ENCODE data around the gene GAS2. TPM values are rescaled to one million over a fixed set of nuclear protein-coding genes. Genes with fewer than 3 reads are reported as not detected.

The GAS2 gene
- polyA plus RNA-seq, 1 donor from 2014 or later, result 3.4 TPM

DNA sequence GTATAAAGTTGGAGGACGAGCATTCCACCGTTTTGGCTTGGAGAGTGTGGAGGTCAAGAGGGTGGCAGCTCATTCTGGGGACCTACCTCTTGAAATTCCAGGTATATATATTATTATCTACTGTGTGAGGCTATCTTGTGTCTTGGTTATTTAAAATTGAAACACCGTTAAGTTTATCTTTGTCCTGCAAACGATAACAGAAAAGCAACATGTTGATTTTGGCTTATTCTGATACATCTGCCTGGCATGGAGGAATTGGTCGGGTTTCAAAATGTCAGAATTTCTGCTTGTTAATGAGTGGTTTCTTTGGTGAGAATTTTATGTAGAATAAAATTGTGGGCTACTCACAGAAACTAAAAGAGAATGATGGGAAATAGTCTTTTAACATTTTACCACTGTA lies 108.8 kb downstream of the GAS2 start:
- Mint-ChIP-seq H3K9me3 (no peaks in the 10 kb centered on the region), H3K27ac (no peak overlapping the region), H3K4me1 (no peaks in the 10 kb centered on the region), H3K4me3 (no peak overlapping the region), H3K27me3 (no peaks in the 10 kb centered on the region), H3K36me3 (peaks cover 2% of the 10 kb centered on the region)

DNA sequence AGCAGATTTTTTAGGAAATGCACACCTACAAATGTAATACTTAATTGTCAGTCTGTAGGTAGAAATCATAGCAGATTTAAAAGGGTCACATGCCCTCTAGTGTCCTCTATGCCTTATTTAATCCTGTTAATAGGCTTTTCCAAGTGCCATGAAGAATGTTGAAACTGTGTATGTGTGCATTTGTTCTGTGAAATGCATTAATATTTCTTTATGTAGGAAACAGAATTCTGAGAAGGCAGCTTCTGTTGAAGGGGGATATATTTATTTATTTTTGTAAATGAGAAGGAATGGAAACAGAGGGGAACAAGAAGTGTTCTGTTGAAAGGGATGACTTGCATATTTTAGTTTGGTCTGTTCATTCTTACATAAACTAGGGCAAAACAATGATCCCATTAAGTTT lies 112.2 kb downstream of the GAS2 start:
- peak overlapping the region in 1 of 3 donors; percentile 40 for H3K27ac Mint-ChIP-seq

DNA sequence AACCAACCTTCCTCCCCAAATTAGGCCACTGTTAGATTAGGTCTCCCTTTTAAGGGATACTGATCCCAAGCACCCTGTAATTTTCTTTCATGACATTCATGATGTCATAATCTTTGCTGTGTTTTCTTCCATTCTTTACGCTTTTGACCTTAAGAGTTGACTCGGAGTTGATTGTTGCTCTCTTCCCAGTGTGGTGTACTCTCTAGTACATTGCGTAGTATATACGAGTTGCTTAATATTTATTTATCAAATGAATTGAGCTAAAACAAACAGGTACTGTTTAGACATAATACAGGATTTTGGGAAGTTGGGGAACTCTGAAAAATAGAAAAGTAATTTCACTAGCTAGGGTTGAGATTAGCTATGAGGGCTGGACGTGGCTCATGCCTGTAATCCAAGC lies 113.4 kb downstream of the GAS2 start:
- no peaks in the 10 kb centered on the region for H3K27me3 Mint-ChIP-seq
- H3K4me3 Mint-ChIP-seq, result peak overlapping the region in 1 of 4 donors; percentile 1
- H3K9me3 Mint-ChIP-seq, result no peaks in the 10 kb centered on the region
- H3K36me3 Mint-ChIP-seq, result peaks cover 2% of the 10 kb centered on the region
- H3K4me1 Mint-ChIP-seq, result peaks cover 3 to 7% (median 5%) of the 10 kb centered on the region in 3 donors
- no peak overlapping the region for H3K27ac Mint-ChIP-seq

More for the DNA sequence above, 112.2 kb downstream of the GAS2 start:
- H3K36me3 Mint-ChIP-seq, result peaks cover 2% of the 10 kb centered on the region
- H3K27me3 Mint-ChIP-seq, result no peaks in the 10 kb centered on the region
- no peaks in the 10 kb centered on the region for H3K9me3 Mint-ChIP-seq
- H3K4me3 Mint-ChIP-seq, result no peak overlapping the region
- H3K4me1 Mint-ChIP-seq, result peaks cover 3 to 7% (median 5%) of the 10 kb centered on the region in 3 donors

DNA sequence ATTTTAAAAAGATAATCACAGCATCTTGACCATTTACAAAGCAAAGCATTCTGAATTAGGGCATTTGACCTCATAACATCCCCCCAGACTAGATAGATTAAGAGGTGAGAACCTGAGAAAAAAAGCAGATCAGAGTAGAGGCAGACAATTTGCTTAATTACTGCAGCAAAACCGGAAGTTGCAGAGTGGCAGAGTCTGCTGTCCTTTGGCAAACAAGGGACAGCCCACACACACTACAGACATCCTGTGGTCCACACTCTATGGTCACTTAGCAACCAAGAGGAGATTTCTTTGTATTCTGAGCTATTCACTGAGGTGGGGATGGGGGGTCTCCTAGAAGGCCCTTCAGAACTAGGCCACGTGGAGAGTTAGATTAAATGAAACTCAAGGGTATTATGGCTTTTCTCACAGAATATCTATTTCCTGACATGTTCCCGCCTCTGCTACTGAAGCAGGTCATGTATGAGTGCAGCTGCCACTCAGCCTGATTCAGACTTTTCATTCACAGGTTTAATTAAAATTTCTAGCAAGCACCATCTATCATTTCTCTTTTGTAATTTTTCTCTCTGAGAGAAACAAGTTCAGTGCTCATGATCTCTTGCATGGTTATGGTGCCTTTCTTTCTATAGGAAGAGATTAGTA lies 114.7 kb downstream of the GAS2 start:
- H3K27me3 Mint-ChIP-seq, result no peaks in the 10 kb centered on the region
- H3K27ac Mint-ChIP-seq, result peak overlapping the region in 1 of 3 donors; percentile 14
- peaks cover 2% of the 10 kb centered on the region for H3K36me3 Mint-ChIP-seq
- H3K9me3 Mint-ChIP-seq, result no peaks in the 10 kb centered on the region
- H3K4me3 Mint-ChIP-seq, result no peak overlapping the region
- peaks cover 3 to 7% (median 5%) of the 10 kb centered on the region in 3 donors for H3K4me1 Mint-ChIP-seq

DNA sequence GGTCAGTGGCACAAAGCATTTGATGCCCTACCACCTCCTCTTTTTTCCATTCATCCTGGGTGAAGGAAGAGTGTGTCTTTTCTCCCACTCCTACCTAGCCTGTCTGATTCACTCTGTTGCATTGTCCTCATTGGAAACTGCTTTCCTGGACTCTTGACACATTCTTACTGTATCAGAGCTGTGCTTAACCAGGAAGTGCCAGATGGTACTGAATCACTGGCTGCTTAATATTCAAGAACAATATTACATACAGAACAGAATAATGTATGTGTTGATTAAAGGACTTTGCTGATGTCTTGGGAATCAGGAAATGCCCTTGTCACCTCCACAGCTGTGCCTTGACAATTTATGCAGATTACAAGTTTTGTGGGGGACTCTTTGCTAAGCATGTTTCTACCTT lies 118.8 kb downstream of the GAS2 start:
- no peaks in the 10 kb centered on the region for H3K27me3 Mint-ChIP-seq
- peaks cover 3 to 7% (median 5%) of the 10 kb centered on the region in 3 donors for H3K4me1 Mint-ChIP-seq
- no peak overlapping the region for H3K4me3 Mint-ChIP-seq
- no peaks in the 10 kb centered on the region for H3K9me3 Mint-ChIP-seq
- no peak overlapping the region for H3K27ac Mint-ChIP-seq
- no peaks in the 10 kb centered on the region for H3K36me3 Mint-ChIP-seq

DNA sequence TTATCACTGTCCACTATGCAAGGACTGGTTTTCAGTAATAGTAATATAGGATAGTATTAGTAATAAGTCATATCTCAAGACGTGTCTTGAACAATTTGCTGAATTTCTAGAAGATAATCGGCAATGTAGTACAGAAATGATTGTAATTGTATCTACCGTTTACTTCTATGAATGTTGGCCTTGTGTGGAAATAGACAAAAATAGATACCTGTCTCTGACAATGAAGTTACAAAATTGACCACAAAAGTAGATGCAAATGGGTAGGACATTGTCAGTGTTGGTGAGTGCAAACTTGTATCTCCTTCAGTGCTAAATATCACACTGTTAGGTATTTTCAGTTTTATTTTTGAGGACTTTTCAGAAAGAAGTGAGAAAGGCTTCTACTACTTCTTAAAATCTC lies 120.1 kb downstream of the GAS2 start:
- H3K9me3 Mint-ChIP-seq, result no peaks in the 10 kb centered on the region
- no peaks in the 10 kb centered on the region for H3K36me3 Mint-ChIP-seq
- no peak overlapping the region for H3K27ac Mint-ChIP-seq
- no peaks in the 10 kb centered on the region for H3K27me3 Mint-ChIP-seq
- H3K4me1 Mint-ChIP-seq, result no peaks in the 10 kb centered on the region
- no peak overlapping the region for H3K4me3 Mint-ChIP-seq

DNA sequence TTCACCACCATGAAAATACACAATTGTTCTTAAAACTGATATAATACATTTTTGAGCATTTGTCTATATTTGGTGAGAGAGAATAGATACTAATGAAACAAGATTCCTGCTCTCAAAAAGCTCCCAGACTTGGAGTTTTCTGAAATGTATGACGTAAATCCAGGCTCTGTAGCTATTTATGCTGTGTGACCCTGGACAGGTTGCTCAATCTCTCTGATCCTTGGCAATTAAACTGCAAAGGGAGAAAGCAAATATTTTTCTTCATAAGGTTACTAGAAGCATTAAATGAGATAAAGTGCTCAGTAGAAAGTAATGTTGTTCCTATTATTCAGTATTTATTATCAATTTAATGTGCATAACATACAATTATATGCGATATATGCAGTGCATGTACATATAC lies 120.6 kb downstream of the GAS2 start:
- Mint-ChIP-seq H3K27ac (no peak overlapping the region), H3K9me3 (no peaks in the 10 kb centered on the region), H3K27me3 (no peaks in the 10 kb centered on the region), H3K4me1 (no peaks in the 10 kb centered on the region), H3K4me3 (no peak overlapping the region), H3K36me3 (no peaks in the 10 kb centered on the region)

DNA sequence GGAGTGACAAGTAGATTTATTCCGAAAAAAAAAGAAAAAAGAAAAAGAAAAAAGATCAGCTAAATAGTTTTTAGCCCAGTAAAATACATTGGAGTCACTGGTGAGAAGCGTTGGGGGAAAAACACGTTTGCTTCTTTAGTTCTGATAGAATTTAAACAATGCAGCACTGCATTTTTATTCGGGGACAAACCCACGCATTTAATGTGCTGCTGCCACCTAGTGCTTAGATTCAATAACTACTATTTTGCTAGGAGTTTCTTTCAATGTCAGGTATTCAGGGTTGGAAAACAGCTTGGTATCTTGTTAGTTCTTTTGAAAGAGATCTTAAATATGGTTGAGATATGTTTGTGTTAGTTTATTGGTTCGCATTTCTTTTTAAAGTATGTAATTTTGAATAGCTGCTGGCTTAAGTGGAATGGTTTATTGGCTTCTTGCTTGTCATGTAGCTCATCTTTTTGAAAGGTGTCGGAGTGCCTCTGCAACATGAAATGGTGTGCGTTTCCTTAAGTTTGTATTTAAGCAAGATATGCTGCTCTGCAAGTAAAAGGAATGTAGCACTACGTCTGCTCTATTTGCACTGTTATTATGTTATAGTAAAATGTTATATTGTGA lies 121.2 kb downstream of the GAS2 start:
- Mint-ChIP-seq H3K9me3 (no peaks in the 10 kb centered on the region), H3K36me3 (no peaks in the 10 kb centered on the region), H3K4me3 (no peak overlapping the region), H3K4me1 (no peaks in the 10 kb centered on the region), H3K27ac (no peak overlapping the region), H3K27me3 (no peaks in the 10 kb centered on the region)

DNA sequence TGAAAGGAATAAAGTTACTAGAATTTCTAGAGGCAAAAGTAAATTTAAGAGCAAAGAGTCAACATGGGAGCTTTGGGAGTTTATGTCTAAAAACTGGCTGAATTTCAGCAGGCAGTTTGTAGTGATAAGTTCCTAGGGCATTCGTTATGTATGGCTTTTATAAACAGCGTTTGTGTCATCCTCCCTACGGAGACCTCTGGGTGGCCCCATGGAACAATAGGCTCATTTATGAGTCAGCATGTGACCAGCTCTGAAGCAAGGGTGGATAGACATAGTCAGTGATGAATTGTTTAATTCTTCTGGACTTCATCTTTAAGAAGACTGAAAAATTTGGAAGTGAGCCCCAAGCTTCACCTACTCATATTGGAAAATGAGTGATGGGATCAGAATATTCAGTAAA lies 126.1 kb downstream of the GAS2 start:
- no peak overlapping the region for H3K4me3 Mint-ChIP-seq
- H3K36me3 Mint-ChIP-seq, result no peaks in the 10 kb centered on the region
- H3K9me3 Mint-ChIP-seq, result no peaks in the 10 kb centered on the region
- H3K4me1 Mint-ChIP-seq, result no peaks in the 10 kb centered on the region
- H3K27me3 Mint-ChIP-seq, result no peaks in the 10 kb centered on the region
- no peak overlapping the region for H3K27ac Mint-ChIP-seq

DNA sequence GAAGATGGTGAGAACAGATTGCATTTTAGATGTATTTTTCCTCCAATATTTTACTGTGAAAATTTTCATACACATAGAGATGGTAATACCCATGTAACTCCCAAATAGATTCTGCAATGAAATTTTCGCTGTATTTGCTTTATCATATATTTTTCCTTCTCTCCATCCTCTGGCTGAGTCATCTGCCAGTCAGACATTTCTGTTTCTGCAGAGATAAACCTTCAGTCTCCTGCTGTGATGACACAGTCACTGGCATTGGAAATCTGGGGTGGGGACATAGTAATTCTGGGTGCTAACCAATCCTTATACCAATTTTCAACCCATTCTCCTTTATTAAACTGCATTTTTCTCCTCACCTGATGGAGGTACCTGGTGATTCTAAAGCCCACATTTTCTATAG lies 129.5 kb downstream of the GAS2 start:
- Mint-ChIP-seq H3K4me3 (no peak overlapping the region), H3K36me3 (no peaks in the 10 kb centered on the region), H3K9me3 (no peaks in the 10 kb centered on the region), H3K4me1 (no peaks in the 10 kb centered on the region), H3K27me3 (no peaks in the 10 kb centered on the region), H3K27ac (no peak overlapping the region)

DNA sequence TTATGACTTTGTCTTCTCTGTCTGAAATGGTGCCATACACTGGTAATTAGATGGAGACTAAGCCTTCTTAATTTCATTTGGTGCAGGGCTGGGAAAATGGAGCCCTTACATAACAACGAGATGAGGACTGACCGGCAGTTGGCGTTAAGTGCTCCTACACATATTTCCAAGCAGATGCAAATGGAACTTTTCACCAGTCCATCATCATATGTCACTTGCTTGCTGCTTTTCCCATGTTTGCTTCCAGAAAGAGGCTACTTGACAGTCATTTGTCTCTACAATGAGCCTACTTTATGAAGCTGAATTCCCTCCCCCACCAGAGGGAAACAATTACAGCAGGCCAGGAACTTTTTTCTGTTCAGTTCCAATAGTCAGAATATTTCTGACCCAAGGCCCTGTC lies 130.6 kb downstream of the GAS2 start:
- no peak overlapping the region for H3K4me3 Mint-ChIP-seq
- H3K27ac Mint-ChIP-seq, result no peak overlapping the region
- H3K36me3 Mint-ChIP-seq, result no peaks in the 10 kb centered on the region
- H3K4me1 Mint-ChIP-seq, result no peaks in the 10 kb centered on the region
- no peaks in the 10 kb centered on the region for H3K27me3 Mint-ChIP-seq
- H3K9me3 Mint-ChIP-seq, result no peaks in the 10 kb centered on the region

DNA sequence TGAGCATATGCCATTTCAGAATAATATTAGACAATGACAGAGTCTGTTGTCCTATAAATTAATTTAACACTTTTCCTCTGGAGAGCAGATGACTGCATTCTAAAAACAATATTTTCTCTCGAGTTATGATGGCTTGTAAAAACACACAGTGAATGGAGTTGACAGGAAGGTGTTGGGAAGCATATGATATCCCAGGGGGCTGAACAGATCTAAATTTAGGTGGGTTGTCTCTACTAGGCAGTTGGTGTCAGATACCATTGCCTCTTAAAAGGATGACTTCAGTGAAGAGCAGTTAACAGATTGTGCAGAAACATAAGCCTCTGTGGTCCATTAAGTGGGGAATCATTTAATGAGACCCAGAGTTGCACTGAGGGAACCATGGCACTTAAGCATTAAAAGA lies 132.5 kb downstream of the GAS2 start:
- Mint-ChIP-seq H3K4me3 (no peak overlapping the region), H3K27ac (no peak overlapping the region), H3K9me3 (no peaks in the 10 kb centered on the region), H3K4me1 (no peaks in the 10 kb centered on the region), H3K27me3 (no peaks in the 10 kb centered on the region), H3K36me3 (no peaks in the 10 kb centered on the region)

DNA sequence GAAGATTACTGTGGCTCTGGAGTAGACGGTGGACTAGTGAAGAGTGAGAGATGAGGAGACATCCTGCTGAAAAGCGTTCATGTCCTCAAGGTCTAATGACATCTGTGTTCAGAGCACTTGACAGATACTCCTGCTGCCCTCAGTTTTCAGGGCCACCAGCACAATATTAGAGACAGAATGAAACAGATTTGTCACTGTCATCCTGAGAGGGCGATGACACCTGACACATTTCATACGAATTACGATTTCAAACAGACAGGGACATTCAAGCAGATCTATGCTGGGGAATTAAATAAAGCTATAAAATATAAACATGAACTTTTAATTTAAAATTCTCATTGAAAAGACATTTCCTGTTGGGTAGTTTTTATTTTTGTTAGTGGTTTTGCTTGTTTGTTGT lies 134.1 kb downstream of the GAS2 start:
- Mint-ChIP-seq H3K4me3 (no peak overlapping the region), H3K36me3 (no peaks in the 10 kb centered on the region), H3K27ac (no peak overlapping the region), H3K9me3 (no peaks in the 10 kb centered on the region), H3K27me3 (no peaks in the 10 kb centered on the region), H3K4me1 (no peaks in the 10 kb centered on the region)

DNA sequence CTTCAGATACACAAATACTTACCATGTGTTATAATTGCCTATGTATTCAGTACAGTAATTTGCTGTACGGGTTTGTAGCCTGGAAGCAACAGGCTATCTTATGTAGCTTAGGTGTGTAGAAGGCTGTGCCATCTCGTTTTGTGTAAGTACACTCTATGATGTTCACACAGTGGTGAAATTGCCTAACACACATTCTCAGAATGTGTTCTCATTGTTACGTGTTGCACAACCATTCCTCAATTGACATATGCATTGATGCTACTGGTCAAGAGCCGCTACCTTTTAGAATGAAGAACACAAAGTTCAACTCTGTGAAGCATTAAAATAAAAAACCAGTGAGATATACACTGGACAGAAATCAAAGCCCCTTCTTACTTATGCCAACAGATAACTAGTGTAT lies 136.4 kb downstream of the GAS2 start:
- Mint-ChIP-seq H3K27ac (no peak overlapping the region), H3K36me3 (no peaks in the 10 kb centered on the region), H3K27me3 (no peaks in the 10 kb centered on the region), H3K4me3 (no peak overlapping the region), H3K4me1 (peaks cover 2 to 6% (median 4%) of the 10 kb centered on the region in 3 donors), H3K9me3 (no peaks in the 10 kb centered on the region)

DNA sequence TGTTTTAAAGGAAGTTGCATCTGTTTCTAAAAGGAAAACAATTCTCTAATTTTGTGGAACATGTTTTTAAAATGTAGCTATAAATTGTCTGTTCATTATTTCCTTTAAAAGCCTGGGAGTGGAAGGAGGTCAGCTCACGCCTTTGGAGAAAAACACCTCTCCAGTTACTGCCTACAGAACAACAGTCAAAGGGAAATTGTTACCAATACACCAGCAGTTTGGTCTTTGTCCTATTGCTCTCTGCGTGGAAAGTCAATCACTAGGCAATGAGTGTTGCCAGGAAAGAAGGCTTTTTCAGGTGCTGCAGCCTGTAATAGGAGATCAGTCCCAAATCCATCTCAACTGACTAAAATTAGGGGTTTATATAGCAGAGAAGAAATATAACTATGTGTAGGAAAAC lies 141.0 kb downstream of the GAS2 start:
- Mint-ChIP-seq H3K4me3 (peak overlapping the region in 1 of 4 donors; percentile 2), H3K9me3 (no peaks in the 10 kb centered on the region), H3K4me1 (peaks cover 12 to 14% (median 14%) of the 10 kb centered on the region in 3 donors), H3K27ac (peak overlapping the region in 1 of 3 donors; percentile 20), H3K27me3 (no peaks in the 10 kb centered on the region), H3K36me3 (peaks cover 3% of the 10 kb centered on the region)

DNA sequence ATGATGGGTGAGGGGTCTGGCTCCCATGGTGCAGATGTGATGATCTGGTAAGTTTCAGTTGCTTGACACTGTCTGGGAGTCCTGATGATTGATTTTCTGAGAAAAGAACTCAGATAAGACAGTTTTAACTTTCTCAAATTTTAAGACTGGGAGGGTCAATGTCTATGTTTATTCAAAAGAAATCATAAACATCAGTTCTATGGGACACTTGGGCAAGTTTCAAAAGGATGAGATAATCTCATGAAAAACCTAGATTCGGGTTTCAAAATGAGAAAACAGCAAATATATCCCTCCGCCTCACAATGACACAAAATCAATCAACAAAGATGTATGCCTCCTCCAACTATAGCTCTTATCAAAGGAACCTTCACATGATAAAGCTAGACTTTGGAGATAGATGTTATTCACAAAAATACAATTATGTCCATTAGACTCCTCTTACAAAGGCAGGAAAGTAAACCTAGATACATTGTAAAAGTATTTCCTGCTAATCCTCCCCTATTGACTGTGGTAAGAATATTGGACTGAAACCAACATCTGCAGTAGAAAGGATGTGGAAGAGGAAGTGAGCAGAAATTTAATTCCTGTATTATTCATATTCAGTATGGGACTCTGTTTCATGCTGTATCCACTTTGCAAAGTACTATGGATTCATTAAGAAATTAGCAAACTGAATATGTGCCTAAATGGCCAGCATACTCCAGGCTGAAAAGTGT lies 141.6 kb downstream of the GAS2 start:
- Mint-ChIP-seq H3K36me3 (peaks cover 3% of the 10 kb centered on the region), H3K27me3 (no peaks in the 10 kb centered on the region), H3K9me3 (no peaks in the 10 kb centered on the region), H3K27ac (no peak overlapping the region), H3K4me1 (peaks cover 12 to 14% (median 14%) of the 10 kb centered on the region in 3 donors), H3K4me3 (peak overlapping the region in 1 of 4 donors; percentile 42)
